Uterus (tissue), 2 donors: ENCODE measurements around the gene IL3.

Source experiments
- POLR2A ChIP-seq, 2 donors: fragments of 450-650 bp; IDR thresholded peaks; one replicate each; pipeline ENCODE4 v1.6.1; 2016; ENCODE audit warnings: antibody characterized with exemption in 2 of 2, mild to moderate bottlenecking in 1 of 2, moderate library complexity in 1 of 2
- TF ChIP-seq, protein P1 (sequence below), 4 experiments: fragments of 200-600 bp in 2 of 4; fragments of 450-650 bp in 2 of 4; sonication (generic) in 2 of 4; IDR thresholded peaks; one replicate each; pipeline ENCODE4 v1.5.1; 2016 to 2019; ENCODE audit warnings: antibody characterized with exemption in 4 of 4, mild to moderate bottlenecking in 2 of 4, moderate library complexity in 1 of 4

DNA sequence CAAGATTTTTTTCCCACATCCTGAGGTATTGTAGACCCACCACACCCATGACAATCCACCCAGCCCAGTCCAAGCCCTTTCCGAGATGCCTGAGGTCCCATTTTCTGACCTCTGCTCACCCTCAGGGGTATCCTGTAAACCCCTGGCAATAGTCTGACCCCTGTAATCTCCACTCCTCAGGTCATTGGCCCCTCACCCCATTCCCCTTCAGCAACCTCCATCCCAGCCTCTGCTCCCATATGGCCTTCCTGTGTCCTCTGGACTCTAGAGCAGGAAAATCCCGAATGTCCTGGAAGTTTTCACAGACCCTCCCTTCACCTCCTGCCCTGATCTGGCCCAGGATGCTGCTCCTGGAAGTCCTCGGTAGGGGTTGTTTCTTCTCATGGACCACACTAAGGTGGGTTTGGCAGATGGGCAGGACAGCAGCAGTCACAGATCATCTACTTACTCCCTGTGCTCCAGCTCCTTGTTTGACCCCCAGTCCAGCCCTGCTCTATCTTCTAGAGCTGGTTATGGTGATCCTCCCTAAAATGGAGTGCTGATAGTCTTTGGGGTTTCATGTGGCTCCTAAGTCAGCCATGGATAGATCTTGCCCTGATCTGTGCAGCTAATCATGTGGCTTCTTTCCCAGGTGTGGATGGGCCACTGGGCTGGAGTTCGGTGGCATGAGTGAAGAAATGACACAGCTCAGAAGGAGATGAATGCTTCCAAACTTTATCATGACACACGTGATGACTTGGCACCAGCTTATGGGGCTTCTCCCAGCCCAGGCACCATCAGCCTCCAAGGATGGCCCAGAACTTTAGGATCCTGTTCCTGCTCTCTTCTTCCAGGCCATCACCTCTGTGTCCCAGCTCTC, 37.0 kb upstream of the IL3 start:
- TF ChIP-seq, protein P1, sequence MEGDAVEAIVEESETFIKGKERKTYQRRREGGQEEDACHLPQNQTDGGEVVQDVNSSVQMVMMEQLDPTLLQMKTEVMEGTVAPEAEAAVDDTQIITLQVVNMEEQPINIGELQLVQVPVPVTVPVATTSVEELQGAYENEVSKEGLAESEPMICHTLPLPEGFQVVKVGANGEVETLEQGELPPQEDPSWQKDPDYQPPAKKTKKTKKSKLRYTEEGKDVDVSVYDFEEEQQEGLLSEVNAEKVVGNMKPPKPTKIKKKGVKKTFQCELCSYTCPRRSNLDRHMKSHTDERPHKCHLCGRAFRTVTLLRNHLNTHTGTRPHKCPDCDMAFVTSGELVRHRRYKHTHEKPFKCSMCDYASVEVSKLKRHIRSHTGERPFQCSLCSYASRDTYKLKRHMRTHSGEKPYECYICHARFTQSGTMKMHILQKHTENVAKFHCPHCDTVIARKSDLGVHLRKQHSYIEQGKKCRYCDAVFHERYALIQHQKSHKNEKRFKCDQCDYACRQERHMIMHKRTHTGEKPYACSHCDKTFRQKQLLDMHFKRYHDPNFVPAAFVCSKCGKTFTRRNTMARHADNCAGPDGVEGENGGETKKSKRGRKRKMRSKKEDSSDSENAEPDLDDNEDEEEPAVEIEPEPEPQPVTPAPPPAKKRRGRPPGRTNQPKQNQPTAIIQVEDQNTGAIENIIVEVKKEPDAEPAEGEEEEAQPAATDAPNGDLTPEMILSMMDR (IDR thresholded peaks at IDR 0.05), result no peak
- TF ChIP-seq POLR2A (IDR thresholded peaks at IDR 0.05), result no peak
